K562 (cell line): ENCODE data around the gene GIGYF1. TPM values are rescaled to one million over a fixed set of nuclear protein-coding genes. Genes with fewer than 3 reads are reported as not detected.

Experiments
- ARID2 ChIP-seq: fragments of 450-650 bp; IDR thresholded peaks from 2 replicates; pipeline ENCODE4 v1.6.1; 2017; ENCODE audit warnings: antibody characterized with exemption, mild to moderate bottlenecking
- BCOR ChIP-seq: fragments of 450-650 bp; IDR thresholded peaks from 2 replicates; pipeline ENCODE4 v1.6.1; 2016
- GABPB2 ChIP-seq: fragments of 250-450 bp; sonication (Bioruptor Pico); conservative IDR thresholded peaks from 2 replicates; pipeline ENCODE4 v1.5.1; 2021; ENCODE audit warnings: mild to moderate bottlenecking
- NUFIP1 ChIP-seq: fragments of 450-650 bp; IDR thresholded peaks from 2 replicates; pipeline ENCODE4 v1.6.1; 2018; ENCODE audit not compliant: partially characterized antibody
- PHTF2 ChIP-seq: fragments of 250-450 bp; sonication (Bioruptor Pico); IDR thresholded peaks from 2 replicates; pipeline ENCODE4 v1.5.0; 2021; ENCODE audit warnings: mild to moderate bottlenecking
- REST ChIP-seq, 2 experiments: fragments of 450-650 bp; formaldehyde crosslinking in 1 of 2; IDR thresholded peaks; 2 replicates each; pipeline versions ENCODE4 v1.4.0 to v1.6.1; 2014 to 2020; ENCODE audit warnings: mild to moderate bottlenecking in 2 of 2, borderline replicate concordance in 1 of 2, low read depth in 1 of 2
- SNIP1 ChIP-seq: fragments of 450-650 bp; IDR thresholded peaks from 2 replicates; pipeline ENCODE4 v1.7.1; 2017; ENCODE audit warnings: low read depth, mild to moderate bottlenecking
- SUPT5H ChIP-seq: fragments of 450-650 bp; IDR thresholded peaks from 2 replicates; pipeline ENCODE4 v1.6.1; 2016
- TAL1 ChIP-seq: fragments of 450-650 bp; IDR thresholded peaks from 2 replicates; pipeline ENCODE4 v1.6.1; 2016; ENCODE audit warnings: mild to moderate bottlenecking
- TOE1 ChIP-seq, 2 experiments: fragments of 450-650 bp in 1 of 2; sonication (generic) in 1 of 2; formaldehyde crosslinking in 1 of 2; IDR thresholded peaks; 2 replicates each; pipeline versions ENCODE4 v1.7.1 to v1.8.0; 2016 to 2022; ENCODE audit warnings: borderline replicate concordance in 2 of 2, mild to moderate bottlenecking in 2 of 2, antibody characterized with exemption in 1 of 2, inconsistent platforms in 1 of 2, low read depth in 1 of 2, missing genetic modification reagents in 1 of 2, moderate library complexity in 1 of 2
- UBTF ChIP-seq, 2 experiments: IDR thresholded peaks; 2 replicates each; pipeline ENCODE4 v1.6.1; 2012; ENCODE audit warnings: improper control_type of control experiment in 2 of 2, low read depth in 2 of 2, low read length in 2 of 2, borderline replicate concordance in 1 of 2
- ZNF146 ChIP-seq: IDR thresholded peaks from one replicate; pipeline ENCODE4 v1.6.1; 2018; ENCODE audit warnings: missing compliant biosample characterization; ENCODE audit not compliant: unreplicated experiment
- ZNF175 ChIP-seq: fragments of 200-800 bp; sonication (Bioruptor generic); IDR thresholded peaks from 2 replicates; pipeline ENCODE4 v1.6.1; 2016; ENCODE audit warnings: low read depth, mild to moderate bottlenecking, missing genetic modification characterization, missing compliant biosample characterization
- ZNF197 ChIP-seq: fragments of 200-800 bp; sonication (Bioruptor generic); IDR thresholded peaks from 2 replicates; pipeline ENCODE4 v1.6.1; 2016; ENCODE audit warnings: low read depth, missing genetic modification characterization, missing compliant biosample characterization
- ZNF274 ChIP-seq: IDR thresholded peaks from 2 replicates; pipeline ENCODE4 v1.6.1; 2011; ENCODE audit warnings: low read depth, mild to moderate bottlenecking, low read length, moderate library complexity, borderline replicate concordance
- ZNF398 ChIP-seq: fragments of 250-450 bp; sonication (Bioruptor Pico); IDR thresholded peaks from 2 replicates; pipeline ENCODE4 v1.8.0; 2021; ENCODE audit warnings: moderate library complexity, mild to moderate bottlenecking, inconsistent platforms
- ZNF584 ChIP-seq: fragments of 200-800 bp; sonication (Bioruptor generic); IDR thresholded peaks from 2 replicates; pipeline ENCODE4 v1.6.1; 2016; ENCODE audit warnings: low read depth, mild to moderate bottlenecking, missing genetic modification characterization, missing compliant biosample characterization
- polyA plus RNA-seq, 8 experiments: library from polyadenylated mRNA; depleted of rRNA in 4 of 8; stranded (reverse) in 5 of 8; unstranded in 3 of 8; fragments of >200 nt; fragmentation: Nextera tagmentation in 2 of 8; fragmentation: Illumina TruSeq in 1 of 8; extraction: Ambion mirVana in 2 of 8; extraction: Trizol in 1 of 8; gene quantifications; 2 replicates each; pipeline versions ENCODE4 v1.2.1 to v1.2.3, GENCODE V29; 2011 to 2014; ENCODE audit warnings: inconsistent platforms in 1 of 8, missing spikeins in 1 of 8
- total RNA-seq, 7 experiments: library from RNA; depleted of rRNA in 6 of 7; stranded (reverse); fragments of >200 nt in 6 of 7; fragmentation: Illumina TruSeq in 2 of 7; extraction: Trizol in 2 of 7; gene quantifications; 2 replicates each; pipeline versions ENCODE4 v1.2.1 to v1.2.3, GENCODE V29; 2011 to 2021; ENCODE audit warnings: low replicate concordance in 1 of 7

GIGYF1 gene
- total and polyA plus RNA-seq, 9 of the 15 experiments (the other 6 are each of a cell fraction or from before 2014, with no cell fraction given): 0.56 to 76.2 (median 16.8) TPM

GRCh38 chr7:100642534-100642907 lies 51.5 kb downstream of the GIGYF1 start (continued):
- no peak for TF ChIP-seq REST (IDR thresholded peaks at IDR 0.05; ENCODE audit: borderline replicate concordance)
- no peak for TF ChIP-seq REST (CRISPR knock-in tag; IDR thresholded peaks at IDR 0.05; ENCODE audit: low read depth)
- no peak for TF ChIP-seq ARID2
- no peak for TF ChIP-seq ZNF197 (CRISPR knock-in tag)
- TF ChIP-seq TAL1: no peak
- TF ChIP-seq BCOR: no peak
- no peak for TF ChIP-seq ZNF175 (CRISPR knock-in tag)
- no peak for TF ChIP-seq ZNF584 (CRISPR knock-in tag)
- peak; percentile 67 for TF ChIP-seq SUPT5H
- no peak for TF ChIP-seq TOE1 (IDR thresholded peaks at IDR 0.05; ENCODE audit: borderline replicate concordance)
- no peak for TF ChIP-seq TOE1 (CRISPR knock-in tag; IDR thresholded peaks at IDR 0.05; ENCODE audit: borderline replicate concordance, low read depth)
- TF ChIP-seq SNIP1: no peak
- no peak for TF ChIP-seq NUFIP1
- TF ChIP-seq PHTF2: no peak
- no peak for TF ChIP-seq ZNF146 (CRISPR knock-in tag)
- no peak for TF ChIP-seq ZNF274
- no peak for TF ChIP-seq ZNF398 (CRISPR knock-in tag)
- TF ChIP-seq GABPB2 (CRISPR knock-in tag): no peak
- no peak for TF ChIP-seq UBTF (IDR thresholded peaks at IDR 0.05; ENCODE audit: borderline replicate concordance in 1 of 2, low read depth in 2 of 2, low read length in 2 of 2)
